Measurements from ENCODE around the gene LMX1B. TPM values are rescaled to one million over a fixed set of nuclear protein-coding genes. Genes with fewer than 3 reads are reported as not detected.

LMX1B gene
- total RNA-seq, 1 donor from 2014 or later, result 0.52 TPM

DNA sequence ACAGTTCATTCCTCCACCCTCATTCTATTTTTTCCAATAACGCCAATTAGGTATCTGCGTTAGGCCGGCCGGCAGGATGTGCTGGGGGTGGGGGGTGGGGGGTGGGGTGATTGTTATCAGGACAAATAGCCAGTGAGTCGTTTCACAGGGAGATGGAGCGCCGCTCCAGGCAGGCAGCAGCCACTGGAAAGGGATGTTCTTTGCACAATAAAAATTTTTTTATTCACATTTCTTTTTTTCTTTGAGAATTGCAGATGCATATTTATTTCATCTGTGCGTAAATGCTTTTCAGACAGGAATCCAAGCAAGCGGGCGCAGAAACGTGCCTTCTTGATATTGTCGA, 4.1 kb downstream of the LMX1B start:
- no peak for DNase-seq (ENCODE audit: low read depth)
- TF ChIP-seq, protein P1, sequence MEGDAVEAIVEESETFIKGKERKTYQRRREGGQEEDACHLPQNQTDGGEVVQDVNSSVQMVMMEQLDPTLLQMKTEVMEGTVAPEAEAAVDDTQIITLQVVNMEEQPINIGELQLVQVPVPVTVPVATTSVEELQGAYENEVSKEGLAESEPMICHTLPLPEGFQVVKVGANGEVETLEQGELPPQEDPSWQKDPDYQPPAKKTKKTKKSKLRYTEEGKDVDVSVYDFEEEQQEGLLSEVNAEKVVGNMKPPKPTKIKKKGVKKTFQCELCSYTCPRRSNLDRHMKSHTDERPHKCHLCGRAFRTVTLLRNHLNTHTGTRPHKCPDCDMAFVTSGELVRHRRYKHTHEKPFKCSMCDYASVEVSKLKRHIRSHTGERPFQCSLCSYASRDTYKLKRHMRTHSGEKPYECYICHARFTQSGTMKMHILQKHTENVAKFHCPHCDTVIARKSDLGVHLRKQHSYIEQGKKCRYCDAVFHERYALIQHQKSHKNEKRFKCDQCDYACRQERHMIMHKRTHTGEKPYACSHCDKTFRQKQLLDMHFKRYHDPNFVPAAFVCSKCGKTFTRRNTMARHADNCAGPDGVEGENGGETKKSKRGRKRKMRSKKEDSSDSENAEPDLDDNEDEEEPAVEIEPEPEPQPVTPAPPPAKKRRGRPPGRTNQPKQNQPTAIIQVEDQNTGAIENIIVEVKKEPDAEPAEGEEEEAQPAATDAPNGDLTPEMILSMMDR (conservative IDR thresholded peaks at IDR 0.05; ENCODE audit: low read depth, low read length), result no peak
- H3K4me3 ChIP-seq (ENCODE audit: low read depth, low read length), result no peak overlapping the region

DNA sequence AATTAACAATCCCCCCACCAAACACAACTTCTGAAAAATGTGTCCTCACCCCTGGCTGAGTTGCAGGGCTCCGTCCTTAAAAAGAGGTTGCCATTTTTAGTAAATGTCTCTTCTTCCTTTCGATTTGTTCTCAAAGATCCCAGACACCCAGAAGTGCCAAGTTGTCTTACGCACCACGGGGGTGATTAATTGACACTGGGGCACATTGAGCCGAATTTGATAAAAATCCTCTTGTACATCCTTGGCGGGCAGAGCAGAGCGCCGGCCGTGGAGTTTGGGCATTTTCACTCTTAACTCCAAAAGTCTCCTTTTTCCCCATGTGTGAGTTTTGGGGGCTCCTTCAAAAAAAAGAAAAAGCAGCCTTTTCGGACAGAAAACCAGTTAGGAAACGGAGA, 4.5 kb downstream of the LMX1B start:
- no peak overlapping the region for H3K4me3 ChIP-seq (ENCODE audit: low read depth, low read length)
- no peak for DNase-seq (ENCODE audit: low read depth)

DNA sequence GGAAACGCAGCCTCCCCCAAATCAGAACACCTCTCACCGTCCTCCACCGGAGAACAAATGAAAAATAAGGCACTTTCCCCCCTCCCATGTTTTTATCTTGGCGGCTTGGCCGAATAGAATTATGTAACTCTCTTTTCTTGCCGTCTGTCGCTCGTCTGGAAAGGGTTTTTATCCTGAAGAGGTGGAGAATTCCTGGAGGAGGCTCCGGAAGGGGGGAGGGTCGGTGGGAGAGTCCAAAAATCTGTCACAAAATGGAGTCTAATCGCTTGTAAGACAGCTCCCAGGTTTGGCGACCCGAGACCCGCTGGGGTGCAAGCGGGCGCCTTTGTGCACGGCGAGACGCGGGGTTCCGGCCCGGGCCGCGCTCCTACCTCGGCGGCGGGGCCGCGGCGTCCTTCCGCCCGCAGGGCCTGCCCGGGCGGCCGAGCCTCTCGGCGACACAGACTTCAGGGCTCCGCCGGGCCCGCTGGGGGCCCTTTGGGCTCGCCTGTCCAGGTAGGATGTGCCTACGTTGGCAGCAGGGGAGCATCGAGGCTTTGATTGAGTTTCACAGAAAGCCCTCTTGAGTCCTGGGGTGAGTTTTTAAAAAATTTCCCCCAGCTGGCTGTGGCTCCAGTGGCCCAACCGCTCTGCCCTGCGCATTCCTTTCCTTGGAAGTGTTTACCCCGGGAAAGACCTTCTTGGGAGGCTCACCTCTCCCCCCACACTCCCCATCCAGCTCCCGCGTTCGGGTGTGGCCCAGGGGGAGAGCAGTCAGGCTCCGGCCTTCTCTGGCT, 5.0 kb downstream of the LMX1B start:
- no peak for DNase-seq (ENCODE audit: low read depth)
- no peak overlapping the region for H3K4me3 ChIP-seq (ENCODE audit: low read depth, low read length)
- TF ChIP-seq, protein P1 (conservative IDR thresholded peaks at IDR 0.05; ENCODE audit: low read depth, low read length), result no peak

More for the DNA sequence above, 4.5 kb downstream of the LMX1B start:
- TF ChIP-seq, protein P1 (conservative IDR thresholded peaks at IDR 0.05; ENCODE audit: low read depth, low read length), result no peak

DNA sequence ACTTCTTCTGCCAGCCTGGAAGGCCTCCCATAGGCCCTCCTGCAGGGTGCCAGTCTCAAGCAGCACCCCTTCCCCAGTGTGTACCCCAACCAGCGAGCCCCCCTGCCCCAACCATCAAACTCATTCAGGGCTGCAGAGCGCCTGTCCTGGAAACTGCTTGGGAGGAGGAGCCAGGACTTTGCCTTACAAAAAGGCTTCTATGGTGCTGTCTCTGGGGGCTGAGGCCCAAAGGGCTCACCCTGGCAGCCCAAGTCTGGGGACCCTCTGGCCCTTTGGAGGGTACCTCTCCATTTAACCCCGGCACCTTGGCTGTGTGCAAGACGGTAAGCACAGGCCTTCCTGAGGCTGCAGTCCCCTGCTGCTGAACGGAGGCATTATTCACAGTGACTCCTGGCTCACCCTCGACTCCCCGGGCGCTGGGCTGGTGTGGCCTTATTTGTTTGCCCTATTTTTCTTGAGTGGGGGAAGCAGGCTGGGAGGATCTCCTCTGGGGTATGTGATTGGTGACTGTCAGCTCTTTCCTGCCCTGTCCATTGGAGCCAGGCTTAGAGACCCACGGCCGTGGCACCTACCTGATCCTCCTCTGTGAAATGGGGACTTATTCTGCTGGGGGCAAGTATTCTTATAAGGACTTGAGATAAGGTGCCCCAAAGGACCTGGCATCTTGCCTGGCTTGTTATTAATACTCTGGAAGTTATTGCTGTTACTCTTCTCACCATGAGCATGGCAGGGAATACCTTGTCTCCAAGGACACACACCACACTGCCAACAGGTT, 5.8 kb downstream of the LMX1B start:
- no peak for DNase-seq (ENCODE audit: low read depth)
- H3K4me3 ChIP-seq (ENCODE audit: low read depth, low read length), result no peak overlapping the region
- TF ChIP-seq, protein P1 (conservative IDR thresholded peaks at IDR 0.05; ENCODE audit: low read depth, low read length), result no peak

DNA sequence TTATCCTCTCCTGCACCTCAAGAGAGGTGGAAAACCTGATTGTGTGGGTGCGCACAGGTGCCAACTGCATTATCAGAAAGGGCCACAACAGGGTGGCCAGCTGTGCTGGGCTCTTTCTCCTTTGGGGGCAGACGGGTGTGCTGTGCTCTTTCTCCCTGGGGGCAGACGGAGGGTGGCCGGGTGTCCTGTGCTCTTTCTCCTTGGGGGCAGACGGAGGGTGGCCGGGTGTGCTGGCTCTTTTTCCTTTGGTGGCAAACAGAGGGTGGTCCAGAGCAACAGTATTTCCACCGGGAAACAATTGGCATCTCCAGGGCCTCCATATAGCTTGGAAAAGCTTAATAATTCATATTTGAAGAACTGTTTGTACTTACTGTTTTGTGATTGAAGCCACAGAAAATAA, 6.8 kb downstream of the LMX1B start:
- no peak for DNase-seq (ENCODE audit: low read depth)
- no peak overlapping the region for H3K4me3 ChIP-seq (ENCODE audit: low read depth, low read length)
- TF ChIP-seq, protein P1 (conservative IDR thresholded peaks at IDR 0.05; ENCODE audit: low read depth, low read length), result no peak

DNA sequence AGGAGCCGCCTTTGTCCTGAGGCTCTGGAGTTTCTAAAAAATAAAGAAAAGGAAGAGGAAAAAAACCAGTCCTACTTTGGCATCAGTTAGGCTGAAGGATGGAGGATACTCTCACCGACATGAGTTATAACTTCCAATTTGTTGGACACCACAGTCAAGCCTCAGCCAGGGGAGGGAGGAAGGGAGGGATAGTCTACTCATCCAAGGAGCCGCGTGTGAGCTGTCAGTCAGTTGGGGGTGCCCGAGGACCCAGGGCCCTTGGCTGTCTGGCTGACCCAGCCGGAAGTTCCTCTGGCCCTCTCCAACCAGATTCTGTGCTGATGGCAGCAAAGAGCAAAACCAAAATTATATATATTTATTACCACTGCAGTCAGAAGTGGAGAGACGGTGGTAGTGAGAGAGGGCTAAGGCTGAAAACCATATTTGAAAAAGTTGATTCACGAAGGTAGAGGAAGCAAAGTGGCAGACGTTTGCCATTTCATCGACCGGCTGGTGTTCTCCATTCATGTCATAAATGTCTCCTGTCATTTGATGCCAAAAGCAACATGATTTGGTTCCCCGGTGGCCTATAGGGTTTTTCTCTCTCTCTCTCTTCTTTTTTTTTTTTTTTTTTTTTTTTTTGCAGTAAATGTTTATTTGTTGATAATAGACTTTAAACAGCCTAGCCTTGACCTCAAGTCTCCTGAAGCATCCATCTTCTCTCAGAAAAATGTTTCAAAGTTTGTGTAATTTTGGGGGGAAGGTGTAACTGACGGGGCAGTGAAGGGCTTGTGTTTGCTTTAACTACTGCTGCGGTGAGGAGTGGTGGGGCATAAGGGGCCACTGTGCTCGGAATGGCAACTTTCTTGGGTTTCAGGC, 7.6 kb downstream of the LMX1B start:
- DNase-seq (ENCODE audit: low read depth), result no peak
- no peak overlapping the region for H3K4me3 ChIP-seq (ENCODE audit: low read depth, low read length)
- TF ChIP-seq, protein P1 (conservative IDR thresholded peaks at IDR 0.05; ENCODE audit: low read depth, low read length), result no peak
